HCT116 (cell line): ENCODE data around the gene RUFY1. TPM values are rescaled to one million over a fixed set of nuclear protein-coding genes. Genes with fewer than 3 reads are reported as not detected.

Source experiments
- ATAC-seq: fragments of 200-7000 bp; cut with Tn5 transposase; 2 replicates; pipeline ENCODE4 v1.9.1; 2020; ENCODE audit warnings: mild to moderate bottlenecking, moderate library complexity
- BruUV-seq: library from RNA; stranded (reverse); fragments of 400-500 nt; replicated peaks from 2 replicates; lab custom pipeline; 2021; lab: Mats Ljungman, UMichigan
- CTCF ChIA-PET: fragments of 300-600 bp; sonication (Branson Sonifier 250); formaldehyde crosslinking; loops from one replicate; lab custom pipeline; 2021; ENCODE audit warnings: antibody characterized with exemption; lab: Charles Lee
- POLR2A ChIA-PET: fragments of 300-600, 350-600 bp; sonication (Branson Sonifier 250); formaldehyde crosslinking; loops from one replicate; lab custom pipeline; 2021; ENCODE audit warnings: antibody characterized with exemption; lab: Charles Lee
- RAD21 ChIA-PET, 2 experiments: fragments of 300-600 bp; sonication (Branson Sonifier 250); formaldehyde crosslinking; loops; one replicate each; lab custom pipeline; 2023; ENCODE audit warnings: low total read pairs in 2 of 2; ENCODE audit not compliant: uncharacterized antibody in 2 of 2, unreplicated experiment in 2 of 2, low non-redundant PET in 1 of 2; lab: Charles Lee
- DNase-seq: peaks from one replicate; pipeline ENCODE4 v3.0.0-alpha.2; 2010; ENCODE audit warnings: low read depth, low spot score
- H2AFZ ChIP-seq: fragments of 200-600 bp; shearing (Covaris generic), sonication (generic); 2 replicates; pipeline ENCODE4 v1.6.1; 2017; ENCODE audit warnings: low read depth, mixed run types, mixed read lengths, antibody characterized with exemption, low read length; ENCODE audit not compliant: poor library complexity, severe bottlenecking
- H3K27ac ChIP-seq: 2 replicates; pipeline ENCODE4 v1.5.1; 2012; ENCODE audit warnings: low read depth, low read length
- H3K27me3 ChIP-seq: fragments of 200-600 bp; sonication (generic); 2 replicates; pipeline ENCODE4 v1.6.1; 2016; ENCODE audit warnings: mixed run types, low read length, mixed read lengths; ENCODE audit not compliant: insufficient read depth
- H3K36me3 ChIP-seq, 2 experiments: fragments of 200-500 bp in 1 of 2; fragments of 200-600 bp in 1 of 2; sonication (Bioruptor generic) in 1 of 2; sonication (generic) in 1 of 2; 2 replicates each; pipeline versions ENCODE4 v1.5.1 to v1.6.1; 2014 to 2016; ENCODE audit warnings: low read length in 2 of 2, inconsistent platforms in 1 of 2, mixed read lengths in 1 of 2, mixed run types in 1 of 2; ENCODE audit not compliant: insufficient read depth in 2 of 2, control insufficient read depth in 1 of 2
- H3K4me1 ChIP-seq, 2 experiments: fragments of 200-600 bp in 1 of 2; sonication (generic) in 1 of 2; 2 replicates each; pipeline versions ENCODE4 v1.5.1 to v1.6.1; 2012 to 2017; ENCODE audit warnings: low read length in 2 of 2, inconsistent platforms in 1 of 2, mild to moderate bottlenecking in 1 of 2, mixed read lengths in 1 of 2, mixed run types in 1 of 2, moderate library complexity in 1 of 2; ENCODE audit not compliant: insufficient read depth in 2 of 2, control insufficient read depth in 1 of 2
- H3K4me2 ChIP-seq: fragments of 200-600 bp; sonication (generic); 2 replicates; pipeline ENCODE4 v1.6.1; 2017; ENCODE audit warnings: mixed run types, low read length, mixed read lengths
- H3K4me3 ChIP-seq, 2 experiments: fragments of 200-600 bp in 1 of 2; sonication (generic) in 1 of 2; replicated peaks in 1 of 2; 2 replicates each; pipeline ENCODE4 v1.5.1; 2011 to 2016; ENCODE audit warnings: low read length in 2 of 2, control low read depth in 1 of 2, low read depth in 1 of 2, mild to moderate bottlenecking in 1 of 2, mixed read lengths in 1 of 2, mixed run types in 1 of 2
- H3K79me2 ChIP-seq: fragments of 200-600 bp; sonication (generic); 2 replicates; pipeline ENCODE4 v1.6.1; 2017; ENCODE audit warnings: mild to moderate bottlenecking, mixed run types, low read length, moderate library complexity, mixed read lengths; ENCODE audit not compliant: insufficient read depth
- H3K9ac ChIP-seq: fragments of 200-600 bp; sonication (generic); 2 replicates; pipeline ENCODE4 v1.6.1; 2016; ENCODE audit warnings: low read length, mixed read lengths
- H3K9me2 ChIP-seq: fragments of 200-600 bp; sonication (generic), shearing (Covaris generic); 2 replicates; pipeline ENCODE4 v1.6.1; 2017; ENCODE audit warnings: mixed run types, mild to moderate bottlenecking, moderate library complexity; ENCODE audit not compliant: insufficient read depth
- H3K9me3 ChIP-seq, 2 experiments: fragments of 200-500 bp in 1 of 2; fragments of 200-600 bp in 1 of 2; sonication (Bioruptor generic) in 1 of 2; sonication (generic) in 1 of 2; 2 replicates each; pipeline ENCODE4 v1.6.1; 2014 to 2017; ENCODE audit warnings: low read length in 2 of 2, mixed read lengths in 2 of 2, inconsistent platforms in 1 of 2, low read depth in 1 of 2, mild to moderate bottlenecking in 1 of 2, mixed run types in 1 of 2, moderate library complexity in 1 of 2; ENCODE audit not compliant: control insufficient read depth in 1 of 2, insufficient read depth in 1 of 2
- H4K20me1 ChIP-seq: fragments of 200-600 bp; sonication (generic), shearing (Covaris generic); 2 replicates; pipeline ENCODE4 v1.6.1; 2017; ENCODE audit warnings: mixed run types, mild to moderate bottlenecking, moderate library complexity; ENCODE audit not compliant: insufficient read depth
- ATF3 ChIP-seq: IDR thresholded peaks from 2 replicates; pipeline ENCODE4 v1.6.1; 2012
- CBX3 ChIP-seq: IDR thresholded peaks from 2 replicates; pipeline ENCODE4 v1.6.1; 2012; ENCODE audit warnings: low read depth
- CTCF ChIP-seq, 3 experiments: fragments of 200-600 bp in 1 of 3; sonication (generic) in 1 of 3; IDR thresholded peaks in 2 of 3; conservative IDR thresholded peaks in 1 of 3; 2 replicates each; pipeline ENCODE4 v1.5.1; 2012 to 2017; ENCODE audit warnings: low read depth in 2 of 3, low read length in 2 of 3, antibody characterized with exemption in 1 of 3, borderline replicate concordance in 1 of 3, control low read depth in 1 of 3, mild to moderate bottlenecking in 1 of 3, mixed read lengths in 1 of 3, mixed run types in 1 of 3, moderate library complexity in 1 of 3; ENCODE audit not compliant: insufficient read depth in 1 of 3
- EGR1 ChIP-seq: IDR thresholded peaks from 2 replicates; pipeline ENCODE4 v1.6.1; 2012; ENCODE audit warnings: low read depth
- EZH2phosphoT487 ChIP-seq: fragments of 200-600 bp; IDR thresholded peaks from 2 replicates; pipeline ENCODE4 v1.6.1; 2018; ENCODE audit warnings: antibody characterized with exemption, borderline replicate concordance
- MAX ChIP-seq: IDR thresholded peaks from 2 replicates; pipeline ENCODE4 v1.6.1; 2012
- POLR2AphosphoS5 ChIP-seq: IDR thresholded peaks from 2 replicates; pipeline ENCODE4 v1.6.1; 2011; ENCODE audit warnings: mild to moderate bottlenecking, low read depth, low read length, moderate library complexity
- SRF ChIP-seq: IDR thresholded peaks from 2 replicates; pipeline ENCODE4 v1.6.1; 2012; ENCODE audit warnings: low read depth
- TCF7L2 ChIP-seq: IDR thresholded peaks from 2 replicates; pipeline ENCODE4 v1.7.0; 2011; ENCODE audit warnings: borderline replicate concordance, inconsistent platforms; ENCODE audit not compliant: insufficient read depth, insufficient read length; ENCODE audit errors: extremely low read depth
- ZBTB33 ChIP-seq: IDR thresholded peaks from 2 replicates; pipeline ENCODE4 v1.6.1; 2011; ENCODE audit warnings: mild to moderate bottlenecking, low read length, moderate library complexity; ENCODE audit not compliant: insufficient replicate concordance; ENCODE audit errors: extremely low read depth
- ZFX ChIP-seq: fragments of 450-650 bp; IDR thresholded peaks from 2 replicates; pipeline ENCODE4 v1.6.1; 2017
- intact Hi-C: fragments of 100-400 bp; cut with micrococcal nuclease; formaldehyde crosslinking; loops from 2 replicates; pipeline ENCODE4 v1.10.0; 2022
- total RNA-seq: library from RNA; stranded (reverse); gene quantifications from one replicate; pipeline ENCODE4 v1.2.1, GENCODE V29; 2021; ENCODE audit not compliant: unreplicated experiment

The RUFY1 gene
- total RNA-seq, 1 experiment from 2014 or later, result 32.9 TPM

- CTCF ChIA-PET, result no interaction called here
- BruUV-seq, result no TSS peak
- no peak for DNase-seq
- Histone ChIP-seq H3K9me2 (no peaks in the 10 kb centered on the region), H4K20me1 (peaks cover 92% of the 10 kb centered on the region), H3K27ac (no peak overlapping the region), H3K4me1 (peaks cover 8 to 17% of the 10 kb centered on the region in 2 experiments), H3K27me3 (no peaks in the 10 kb centered on the region), H2AFZ (no peak overlapping the region), H3K4me3 (no peak overlapping the region), H3K9me3 (no peaks in the 10 kb centered on the region), H3K36me3 (peaks cover 80 to 92% of the 10 kb centered on the region in 2 experiments), H3K79me2 (peaks cover 95% of the 10 kb centered on the region), H3K4me2 (no peak overlapping the region), H3K9ac (no peak overlapping the region)
- intact Hi-C loops, result no loop called here
- POLR2A ChIA-PET, result no interaction called here
- ATAC-seq, result no peak
- RAD21 ChIA-PET, result no interaction called here
- TF ChIP-seq CTCF (IDR thresholded peaks at IDR 0.05 in 2 of 3, conservative IDR thresholded peaks at IDR 0.05 in 1 of 3; ENCODE audit: borderline replicate concordance in 1 of 3, insufficient read depth in 1 of 3, low read depth in 2 of 3, low read length in 2 of 3), result no peak
- no peak for TF ChIP-seq EGR1
- no peak for TF ChIP-seq SRF
Measured at GRCh38 chr5:179617930-179618329, 67.6 kb downstream of the RUFY1 start.

- intact Hi-C loops, result no loop called here
- H3K4me3 ChIP-seq, result no peak overlapping the region
- peaks cover 93% of the 10 kb centered on the region for H3K79me2 ChIP-seq
- CTCF ChIA-PET, result no interaction called here
- no peak overlapping the region for H3K4me2 ChIP-seq
- no peaks in the 10 kb centered on the region for H3K9me3 ChIP-seq
- H3K27me3 ChIP-seq, result no peaks in the 10 kb centered on the region
- no peaks in the 10 kb centered on the region for H3K9me2 ChIP-seq
- POLR2A ChIA-PET, result no interaction called here
- no TSS peak for BruUV-seq
- H3K27ac ChIP-seq, result no peak overlapping the region
- H3K36me3 ChIP-seq, result peaks cover 75 to 82% of the 10 kb centered on the region in 2 experiments
- DNase-seq, result no peak
- ATAC-seq, result no peak
- H2AFZ ChIP-seq, result no peak overlapping the region
- RAD21 ChIA-PET, result no interaction called here
- H3K4me1 ChIP-seq, result peaks cover 8 to 18% of the 10 kb centered on the region in 2 experiments
- H3K9ac ChIP-seq, result no peak overlapping the region
- peaks cover 83% of the 10 kb centered on the region for H4K20me1 ChIP-seq
- no peak for TF ChIP-seq ATF3
- TF ChIP-seq CTCF (IDR thresholded peaks at IDR 0.05 in 2 of 3, conservative IDR thresholded peaks at IDR 0.05 in 1 of 3; ENCODE audit: borderline replicate concordance in 1 of 3, insufficient read depth in 1 of 3, low read depth in 2 of 3, low read length in 2 of 3), result no peak
- TF ChIP-seq TCF7L2, result no peak
- TF ChIP-seq POLR2AphosphoS5, result no peak; the same call in 1 of the 2 replicates
- TF ChIP-seq MAX, result no peak
- no peak for TF ChIP-seq ZBTB33
- no peak for TF ChIP-seq ZFX
- TF ChIP-seq CBX3, result no peak
- no peak for TF ChIP-seq SRF
- TF ChIP-seq EZH2phosphoT487, result no peak
Measured at GRCh38 chr5:179618923-179619554, 68.7 kb downstream of the RUFY1 start.
